OCI-LY1 (cell line): ENCODE measurements around the gene POLDIP3.
"Not testable (repeated sequence)": the region's sequence is repeated elsewhere in the genome, so short reads cannot be mapped to it uniquely, and the experiment has no call there.

Experiments used
- H2AFZ ChIP-seq: fragments of 200-600 bp; sonication (generic), shearing (Covaris generic); 2 replicates; pipeline ENCODE4 v1.6.0; 2014; ENCODE audit warnings: antibody characterized with exemption, mild to moderate bottlenecking, low read length
- H3F3A ChIP-seq: fragments of 200-600 bp; sonication (generic), shearing (Covaris generic); 2 replicates; pipeline ENCODE4 v1.6.0; 2014; ENCODE audit warnings: mild to moderate bottlenecking, antibody characterized with exemption, low read length, moderate library complexity; ENCODE audit not compliant: insufficient read depth
- H3K27ac ChIP-seq: fragments of 200-600 bp; sonication (generic); 2 replicates; pipeline ENCODE4 v1.5.1; 2014; ENCODE audit warnings: low read length, mixed run types, mild to moderate bottlenecking, low read depth; ENCODE audit not compliant: poor library complexity, severe bottlenecking
- H3K27me3 ChIP-seq: fragments of 200-600 bp; sonication (generic); 2 replicates; pipeline ENCODE4 v1.6.0; 2014; ENCODE audit warnings: antibody characterized with exemption, mild to moderate bottlenecking, low read length, moderate library complexity; ENCODE audit not compliant: insufficient read depth
- H3K36me3 ChIP-seq: fragments of 200-600 bp; sonication (generic); 2 replicates; pipeline ENCODE4 v1.6.1; 2014; ENCODE audit warnings: mild to moderate bottlenecking, antibody characterized with exemption, low read length, moderate library complexity, mixed read lengths; ENCODE audit not compliant: insufficient read depth
- H3K4me1 ChIP-seq: fragments of 200-600 bp; sonication (generic); 2 replicates; pipeline ENCODE4 v1.5.1; 2014; ENCODE audit warnings: mild to moderate bottlenecking, low read length, moderate library complexity; ENCODE audit not compliant: insufficient read depth, severe bottlenecking
- H3K4me2 ChIP-seq: fragments of 200-600 bp; sonication (generic), shearing (Covaris generic); 2 replicates; pipeline ENCODE4 v1.6.1; 2014; ENCODE audit warnings: low read length
- H3K4me3 ChIP-seq: fragments of 200-600 bp; sonication (generic); 2 replicates; pipeline ENCODE4 v1.5.1; 2014; ENCODE audit warnings: low read length, low read depth, mild to moderate bottlenecking, mixed read lengths; ENCODE audit not compliant: poor library complexity, severe bottlenecking
- H3K79me2 ChIP-seq: fragments of 200-600 bp; shearing (Covaris generic); 2 replicates; pipeline ENCODE4 v1.6.1; 2016; ENCODE audit warnings: mixed run types, low read length, mixed read lengths; ENCODE audit not compliant: insufficient read depth
- H3K9ac ChIP-seq: fragments of 200-600 bp; sonication (generic), shearing (Covaris generic); 2 replicates; pipeline ENCODE4 v1.6.1; 2014; ENCODE audit warnings: mild to moderate bottlenecking, low read length, mixed read lengths
- H3K9me2 ChIP-seq: fragments of 200-600 bp; sonication (generic), shearing (Covaris generic); 2 replicates; pipeline ENCODE4 v1.6.1; 2014; ENCODE audit warnings: low read depth, mild to moderate bottlenecking, low read length, mixed read lengths
- H3K9me3 ChIP-seq: fragments of 200-600 bp; shearing (Covaris generic); 2 replicates; pipeline ENCODE4 v1.6.1; 2014; ENCODE audit warnings: low read length, mixed read lengths
- H4K20me1 ChIP-seq: fragments of 200-600 bp; sonication (generic), shearing (Covaris generic); 2 replicates; pipeline ENCODE4 v1.6.0; 2016; ENCODE audit warnings: mild to moderate bottlenecking, low read length; ENCODE audit not compliant: insufficient read depth
- EZH2 ChIP-seq: fragments of 200-600 bp; sonication (generic), shearing (Covaris generic); IDR thresholded peaks from 2 replicates; pipeline ENCODE4 v1.8.0; 2017; ENCODE audit warnings: borderline replicate concordance, mixed run types, mild to moderate bottlenecking, antibody characterized with exemption, low read length, moderate library complexity, mixed read lengths
- TF ChIP-seq, protein P1 (sequence below): fragments of 200-600 bp; sonication (generic), shearing (Covaris generic); IDR thresholded peaks from 2 replicates; pipeline ENCODE4 v1.5.1; 2017; ENCODE audit warnings: mild to moderate bottlenecking, antibody characterized with exemption, low read length, moderate library complexity, mixed read lengths

POLDIP3 gene

DNA sequence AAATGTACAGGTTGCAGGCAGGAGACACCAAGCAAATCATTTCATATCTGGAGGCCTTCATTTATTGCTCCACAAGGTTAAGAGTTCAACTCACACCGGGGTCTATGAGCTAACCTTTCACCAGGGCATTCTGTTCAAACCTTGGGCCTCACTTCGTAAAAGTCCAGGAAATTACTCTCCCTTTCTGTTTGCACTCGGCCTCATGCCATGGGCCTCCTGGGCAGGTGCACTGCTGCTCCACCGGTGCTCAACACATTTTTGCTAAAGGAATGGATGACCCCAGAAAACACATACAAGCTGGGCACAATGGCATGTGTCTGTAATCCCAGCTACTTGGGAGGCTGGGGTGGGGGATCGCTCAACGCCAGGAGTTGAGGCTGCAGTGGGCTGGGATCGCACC is 78.5 kb downstream of the POLDIP3 start:
- Histone ChIP-seq H2AFZ (no peak overlapping the region), H3K9me2 (no peaks in the 10 kb centered on the region), H3K36me3 (no peaks in the 10 kb centered on the region), H3K4me2 (peak overlapping the region; percentile 55; the same call in 1 of the 2 replicates), H4K20me1 (no peaks in the 10 kb centered on the region), H3K9ac (peak overlapping the region; percentile 6), H3K27me3 (no peaks in the 10 kb centered on the region), H3K4me3 (no peak overlapping the region), H3K9me3 (no peaks in the 10 kb centered on the region), H3F3A (no peaks in the 10 kb centered on the region), H3K27ac (peak overlapping the region; percentile 92), H3K4me1 (peaks cover 74% of the 10 kb centered on the region), H3K79me2 (no peaks in the 10 kb centered on the region)
- TF ChIP-seq EZH2, result no peak
- TF ChIP-seq, protein P1, sequence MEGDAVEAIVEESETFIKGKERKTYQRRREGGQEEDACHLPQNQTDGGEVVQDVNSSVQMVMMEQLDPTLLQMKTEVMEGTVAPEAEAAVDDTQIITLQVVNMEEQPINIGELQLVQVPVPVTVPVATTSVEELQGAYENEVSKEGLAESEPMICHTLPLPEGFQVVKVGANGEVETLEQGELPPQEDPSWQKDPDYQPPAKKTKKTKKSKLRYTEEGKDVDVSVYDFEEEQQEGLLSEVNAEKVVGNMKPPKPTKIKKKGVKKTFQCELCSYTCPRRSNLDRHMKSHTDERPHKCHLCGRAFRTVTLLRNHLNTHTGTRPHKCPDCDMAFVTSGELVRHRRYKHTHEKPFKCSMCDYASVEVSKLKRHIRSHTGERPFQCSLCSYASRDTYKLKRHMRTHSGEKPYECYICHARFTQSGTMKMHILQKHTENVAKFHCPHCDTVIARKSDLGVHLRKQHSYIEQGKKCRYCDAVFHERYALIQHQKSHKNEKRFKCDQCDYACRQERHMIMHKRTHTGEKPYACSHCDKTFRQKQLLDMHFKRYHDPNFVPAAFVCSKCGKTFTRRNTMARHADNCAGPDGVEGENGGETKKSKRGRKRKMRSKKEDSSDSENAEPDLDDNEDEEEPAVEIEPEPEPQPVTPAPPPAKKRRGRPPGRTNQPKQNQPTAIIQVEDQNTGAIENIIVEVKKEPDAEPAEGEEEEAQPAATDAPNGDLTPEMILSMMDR, result no peak

DNA sequence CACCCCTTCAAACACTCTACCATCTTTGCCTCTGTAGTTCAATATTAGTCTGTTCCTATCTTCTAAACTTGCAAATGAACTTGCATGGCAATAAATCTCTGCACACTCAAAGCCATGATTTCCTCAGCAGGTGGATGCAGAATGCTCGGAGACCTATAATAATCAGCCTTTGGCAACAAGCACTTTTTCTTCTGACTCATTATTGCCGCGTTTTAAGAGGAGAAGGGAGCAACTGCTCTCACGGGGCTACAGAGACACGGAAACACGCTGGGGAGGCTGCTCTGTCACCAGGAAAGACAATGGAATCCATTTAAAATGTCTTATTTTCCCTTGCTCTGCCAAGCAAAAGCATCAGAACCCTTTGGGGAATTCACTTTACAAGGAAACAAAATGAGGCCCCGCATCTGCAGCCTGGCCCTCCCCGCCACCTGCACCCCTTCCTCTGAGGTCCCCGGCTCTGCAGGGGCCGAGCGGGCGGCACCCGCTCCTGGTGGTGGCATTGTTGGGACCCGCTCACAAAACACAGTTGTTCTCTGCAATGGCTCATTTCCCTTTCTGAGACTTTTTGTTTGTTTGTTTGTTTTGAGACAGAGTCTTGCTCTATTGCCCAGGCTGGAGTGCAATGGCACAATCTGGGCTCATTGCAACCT is 79.5 kb downstream of the POLDIP3 start:
- not testable (repeated sequence) for H3K4me3 ChIP-seq

More for the DNA sequence above, 79.5 kb downstream of the POLDIP3 start:
- H3K9me2 ChIP-seq, H3F3A ChIP-seq, H3K9me3 ChIP-seq, H3K79me2 ChIP-seq, H3K4me2 ChIP-seq, H2AFZ ChIP-seq, H3K27me3 ChIP-seq, H3K36me3 ChIP-seq, H3K9ac ChIP-seq, H4K20me1 ChIP-seq: not testable (repeated sequence)
- H3K27ac ChIP-seq, result peak overlapping the region; percentile 92
- H3K4me1 ChIP-seq, result peaks cover 72% of the 10 kb centered on the region
